Measurements from ENCODE around the gene CSGALNACT2. TPM values are rescaled to one million over a fixed set of nuclear protein-coding genes. Genes with fewer than 3 reads are reported as not detected.
"Not testable (repeated sequence)": the region's sequence is repeated elsewhere in the genome, so short reads cannot be mapped to it uniquely, and the experiment has no call there.

Gene CSGALNACT2
- total and polyA plus RNA-seq, 10 of the 15 experiments (the other 5 are each of a cell fraction or from before 2014, with no cell fraction given) = 2.5 to 12.6 (median 8.7) TPM

- H3K9me3 ChIP-seq (replicated peaks; ENCODE audit: control insufficient read depth, insufficient read depth, low read length) = peaks cover 4% of the 10 kb centered on the region
- ChIA-PET CTCF (no interaction called here), POLR2A (interaction anchor here (0.6 to 1.0 kb wide), 4 partner anchors 10 to 290 kb away, joined by 4 to 8 read pairs (median 6); no protein-coding TSS in a partner anchor), RAD21 (ENCODE audit: unreplicated experiment) (interaction anchor here (0.5 to 0.8 kb wide), 3 partner anchors 9 to 461 kb away, joined by 3 to 5 read pairs (median 4); no protein-coding TSS in a partner anchor), SMC1A (ENCODE audit: uncharacterized antibody, unreplicated experiment) (interaction anchor here (0.6 to 1.8 kb wide), 2 partner anchors 19 to 20 kb away, joined by 3 read pairs; no protein-coding TSS in a partner anchor)
- H3K4me2 ChIP-seq (ENCODE audit: control insufficient read depth, insufficient read depth) = no peak overlapping the region
- intact Hi-C loops (cut with micrococcal nuclease; ENCODE audit: unreplicated experiment) (loop anchor here (10.0 kb wide), 1 partner anchor 1819 kb away; no protein-coding TSS in a partner anchor), in situ Hi-C loops (cut with MboI) (loop anchor here (25.0 kb wide), 2 partner anchors 267 to 508 kb away; partner anchors contain the start of genes HNRNPF and ZNF33B)
- ATAC-seq (peak; percentile 5; the same call in 1 of the 3 replicates), DNase-seq (ENCODE audit: low read depth, low spot score) (no peak), FAIRE-seq (no peak)
- H4K20me1 ChIP-seq (ENCODE audit: control insufficient read depth, insufficient read depth) = no peaks in the 10 kb centered on the region
- no peak overlapping the region for H2AFZ ChIP-seq (ENCODE audit: control insufficient read depth, low read depth, low read length)
- no peak overlapping the region for H3K27ac ChIP-seq (ENCODE audit: control insufficient read depth, insufficient read depth)
- no peak overlapping the region for H3K4me3 ChIP-seq
- no peak overlapping the region for H3K9ac ChIP-seq (ENCODE audit: control insufficient read depth, insufficient read depth, low read length)
- no TSS peak for BruUV-seq (replicated peaks)
- TF ChIP-seq PAX5 (IDR thresholded peaks at IDR 0.05; ENCODE audit: borderline replicate concordance, low read depth, low read length) (0 out of 2 replicates have a peak, but pooled peaks have one; percentile 13), SMAD1 (IDR thresholded peaks at IDR 0.05; ENCODE audit: low read depth, partially characterized antibody) (no peak)
- H3K4me1 ChIP-seq (ENCODE audit: control insufficient read depth, insufficient read depth, low read length) = peaks cover 13% of the 10 kb centered on the region
- H3K79me2 ChIP-seq (ENCODE audit: control insufficient read depth, insufficient read depth, low read length) = peaks cover 55% of the 10 kb centered on the region
- no peaks in the 10 kb centered on the region for H3K27me3 ChIP-seq (replicated peaks in 1 of 2; ENCODE audit: control insufficient read depth in 2 of 2, insufficient read depth in 2 of 2, low read length in 1 of 2)
- WGBS (ENCODE audit: insufficient coverage, insufficient replicate concordance, low lambda C conversion rate, missing lambda C conversion rate) = 33% methylated on average over 4 of the region's 6 CpGs
- no peaks in the 10 kb centered on the region for H3K36me3 ChIP-seq (ENCODE audit: control insufficient read depth in 2 of 2, insufficient read depth in 2 of 2, low read length in 1 of 2)
Measured at GRCh38 chr10:43145311-43145710, 7.1 kb downstream of the CSGALNACT2 start.

GRCh38 chr10:43145936-43146335 is 7.7 kb downstream of the CSGALNACT2 start:
- CTCF ChIA-PET = interaction anchor here (0.6 kb wide), 1 partner anchor 45 kb away, joined by 5 read pairs; no protein-coding TSS in a partner anchor
- ATAC-seq; H3K9me3 ChIP-seq (replicated peaks; ENCODE audit: control insufficient read depth, insufficient read depth, low read length); H4K20me1 ChIP-seq (ENCODE audit: control insufficient read depth, insufficient read depth); H3K27me3 ChIP-seq (replicated peaks in 1 of 2; ENCODE audit: control insufficient read depth in 2 of 2, insufficient read depth in 2 of 2, low read length in 1 of 2); FAIRE-seq; H3K4me2 ChIP-seq (ENCODE audit: control insufficient read depth, insufficient read depth); H3K4me3 ChIP-seq; BruUV-seq (replicated peaks); SMC1A ChIA-PET (ENCODE audit: uncharacterized antibody, unreplicated experiment); H3K9ac ChIP-seq (ENCODE audit: control insufficient read depth, insufficient read depth, low read length); H2AFZ ChIP-seq (ENCODE audit: control insufficient read depth, low read depth, low read length); H3K36me3 ChIP-seq (ENCODE audit: control insufficient read depth in 2 of 2, insufficient read depth in 2 of 2, low read length in 1 of 2); H3K27ac ChIP-seq (ENCODE audit: control insufficient read depth, insufficient read depth); DNase-seq (ENCODE audit: low read depth, low spot score); H3K4me1 ChIP-seq (ENCODE audit: control insufficient read depth, insufficient read depth, low read length): not testable (repeated sequence)
- intact Hi-C loops (cut with micrococcal nuclease; ENCODE audit: unreplicated experiment) (loop anchor here (10.0 kb wide), 1 partner anchor 1819 kb away; no protein-coding TSS in a partner anchor), in situ Hi-C loops (cut with MboI) (loop anchor here (25.0 kb wide), 2 partner anchors 266 to 509 kb away; partner anchors contain the start of genes HNRNPF and ZNF33B)
- H3K79me2 ChIP-seq (ENCODE audit: control insufficient read depth, insufficient read depth, low read length) = peaks cover 51% of the 10 kb centered on the region
- POLR2A ChIA-PET = interaction anchor here (0.6 to 1.0 kb wide), 5 partner anchors 11 to 290 kb away, joined by 3 to 8 read pairs (median 4); no protein-coding TSS in a partner anchor
- RAD21 ChIA-PET (ENCODE audit: unreplicated experiment) = interaction anchor here (0.6 to 0.8 kb wide), 2 partner anchors 8 to 461 kb away, joined by 4 to 5 read pairs; no protein-coding TSS in a partner anchor
- 76% methylated on average over 1 of the region's 1 CpG for WGBS (ENCODE audit: insufficient coverage, insufficient replicate concordance, low lambda C conversion rate, missing lambda C conversion rate)
